HG02610 (cell line): ENCODE data around the gene MMP11.

Source experiments
- ATAC-seq: cut with Tn5 transposase; IDR thresholded peaks from one replicate; pipeline ENCODE4 v1.9.1; 2021; ENCODE audit warnings: mild to moderate bottlenecking, moderate library complexity; ENCODE audit not compliant: unreplicated experiment

MMP11 gene

DNA sequence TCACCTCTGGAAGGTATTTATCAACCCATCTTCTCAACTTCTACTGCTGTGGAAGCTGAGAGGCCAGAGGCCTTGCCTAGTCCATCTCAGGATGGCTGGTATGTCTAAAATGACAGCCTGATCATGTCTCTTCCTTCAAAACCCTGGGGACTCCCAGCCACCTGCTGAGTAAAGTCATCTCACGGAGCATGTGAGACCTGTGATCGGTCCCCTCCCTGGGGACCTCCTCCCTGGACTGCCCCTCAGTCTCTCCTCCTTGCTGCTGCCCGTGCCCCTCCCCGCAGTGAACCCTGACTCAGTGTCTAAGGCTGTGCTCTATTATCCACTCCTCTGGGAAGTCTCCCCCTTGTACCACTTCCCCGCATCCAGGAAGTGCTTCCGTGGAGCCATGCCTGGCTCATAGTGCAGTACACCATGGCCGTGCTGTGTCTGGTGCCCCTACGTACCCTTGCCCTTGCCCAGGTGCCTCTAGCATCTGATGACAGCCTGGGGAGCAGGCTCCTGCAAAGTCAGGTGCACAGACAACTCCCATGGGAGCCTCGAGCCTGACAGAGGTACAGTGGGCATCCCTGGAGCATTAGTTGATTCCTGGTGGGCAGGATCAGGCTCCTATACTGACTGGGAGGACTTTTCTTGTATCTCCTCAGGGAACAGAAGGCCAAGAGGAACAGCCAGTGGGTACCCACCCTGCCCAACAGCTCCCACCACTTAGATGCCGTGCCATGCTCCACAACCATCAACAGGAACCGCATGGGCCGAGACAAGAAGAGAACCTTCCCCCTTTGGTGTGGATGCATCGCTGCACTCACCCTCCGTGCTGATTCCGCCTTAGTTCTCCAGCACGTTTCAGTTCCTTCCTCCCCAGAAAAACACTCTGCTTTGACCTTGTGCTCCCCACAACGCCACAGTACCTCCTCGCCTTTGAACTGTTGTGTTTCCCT, 27.9 kb downstream of the MMP11 start:
- ATAC-seq = no peak

DNA sequence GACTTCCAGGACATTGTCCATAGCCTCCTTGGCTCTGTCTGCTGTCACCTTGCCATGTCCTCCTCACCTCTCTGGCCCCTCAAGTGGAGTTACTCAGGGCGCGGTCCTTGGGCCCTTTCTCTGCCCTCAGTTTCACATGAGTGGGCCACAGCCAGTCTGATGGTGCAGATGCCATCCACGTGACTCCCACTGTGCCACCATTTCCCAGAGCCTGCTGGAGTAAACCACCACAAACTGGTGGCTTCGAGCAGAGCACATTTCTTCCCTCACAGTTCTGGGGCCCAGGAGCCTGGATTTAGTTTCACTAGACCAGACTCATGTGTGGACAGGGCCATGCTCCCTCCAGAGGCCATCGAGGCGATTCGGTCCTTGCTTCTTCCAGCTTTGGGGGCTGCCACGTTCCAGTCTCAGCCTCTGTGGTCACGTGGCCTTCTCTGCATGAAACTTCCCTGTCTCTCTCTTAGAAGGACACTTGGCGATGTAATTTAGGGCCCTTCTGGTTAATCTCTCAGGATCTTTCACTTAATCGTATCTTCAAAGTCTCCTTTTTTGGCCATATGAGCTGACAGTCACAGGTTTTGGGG, 28.7 kb downstream of the MMP11 start:
- no peak for ATAC-seq

- ATAC-seq = no peak
Observed at GRCh38 chr22:23801886-23802377, 29.3 kb downstream of the MMP11 start.

GRCh38 chr22:23803001-23803819, 30.6 kb downstream of the MMP11 start:
- no peak for ATAC-seq

GRCh38 chr22:23804781-23805291, 32.2 kb downstream of the MMP11 start:
- ATAC-seq = no peak

DNA sequence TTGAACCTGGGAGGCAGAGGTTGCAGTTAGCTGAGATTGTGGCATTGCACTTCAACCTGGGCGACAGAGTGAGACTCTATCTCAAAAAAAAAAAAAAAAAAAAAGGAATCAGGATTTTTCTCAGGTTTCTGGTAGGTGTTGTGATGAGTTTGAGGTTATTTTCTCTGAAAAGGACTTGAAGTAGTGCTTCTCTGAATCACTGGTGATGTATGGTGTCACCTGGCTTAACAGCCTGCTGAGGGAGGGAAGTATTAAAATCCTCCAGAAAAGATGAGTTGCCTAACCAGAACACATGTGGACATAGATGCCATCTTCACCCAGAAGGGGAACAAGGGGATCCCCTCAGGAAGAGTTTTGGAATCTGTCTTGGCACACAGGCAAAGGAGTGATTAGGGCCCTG, 34.2 kb downstream of the MMP11 start:
- no peak for ATAC-seq

- no peak for ATAC-seq
Observed at GRCh38 chr22:23812378-23812777, 39.7 kb downstream of the MMP11 start.

DNA sequence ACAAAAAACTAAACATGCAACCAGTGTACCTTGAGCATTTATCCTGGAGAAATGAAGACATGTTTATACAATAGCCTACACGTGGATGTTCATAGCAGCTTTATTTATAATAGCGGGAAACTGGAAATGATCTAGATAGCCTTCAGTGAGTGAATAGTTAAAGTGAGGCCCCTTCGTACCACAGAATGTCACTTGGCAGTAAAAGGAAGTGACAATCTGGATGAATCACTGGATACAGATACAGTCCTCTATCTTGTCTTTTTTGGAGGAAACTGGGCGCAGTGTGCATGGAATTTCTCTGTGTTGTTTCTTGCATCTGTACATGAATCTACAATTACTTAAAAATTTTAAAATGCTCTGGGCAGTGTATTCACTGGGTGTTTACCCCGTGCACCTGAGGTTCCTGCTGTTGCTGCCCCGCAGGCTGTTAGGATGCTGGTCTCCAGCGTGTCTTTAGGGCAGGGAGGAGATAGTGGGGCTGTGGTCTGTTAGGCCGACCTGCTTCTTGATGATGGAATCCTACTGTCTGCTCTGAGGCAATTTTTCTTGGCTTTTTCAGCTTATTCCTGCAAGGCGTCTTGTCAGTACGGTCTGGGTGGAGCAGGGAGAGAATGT, 43.0 kb downstream of the MMP11 start:
- ATAC-seq = no peak

GRCh38 chr22:23816156-23816976, 43.7 kb downstream of the MMP11 start:
- no peak for ATAC-seq

GRCh38 chr22:23817146-23817545, 44.5 kb downstream of the MMP11 start:
- no peak for ATAC-seq

DNA sequence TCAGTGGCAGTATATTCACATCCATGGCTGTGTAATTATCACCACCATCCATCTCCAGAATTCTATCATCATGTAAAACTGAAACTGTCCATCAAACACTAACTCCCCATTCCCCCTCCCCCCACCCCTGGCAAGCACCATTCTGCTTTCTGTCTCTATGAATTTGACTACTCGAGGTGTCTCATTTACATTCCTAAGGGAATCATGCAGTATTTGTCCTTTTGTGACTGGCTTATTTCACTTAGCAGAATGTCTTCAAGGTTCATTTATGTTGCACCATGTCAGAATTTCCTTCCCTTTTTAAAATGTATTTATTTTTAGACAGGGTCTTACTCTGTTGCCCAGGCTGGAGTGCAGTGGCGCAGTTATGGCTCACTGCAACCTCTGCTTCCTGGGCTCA, 45.9 kb downstream of the MMP11 start:
- ATAC-seq = no peak

DNA sequence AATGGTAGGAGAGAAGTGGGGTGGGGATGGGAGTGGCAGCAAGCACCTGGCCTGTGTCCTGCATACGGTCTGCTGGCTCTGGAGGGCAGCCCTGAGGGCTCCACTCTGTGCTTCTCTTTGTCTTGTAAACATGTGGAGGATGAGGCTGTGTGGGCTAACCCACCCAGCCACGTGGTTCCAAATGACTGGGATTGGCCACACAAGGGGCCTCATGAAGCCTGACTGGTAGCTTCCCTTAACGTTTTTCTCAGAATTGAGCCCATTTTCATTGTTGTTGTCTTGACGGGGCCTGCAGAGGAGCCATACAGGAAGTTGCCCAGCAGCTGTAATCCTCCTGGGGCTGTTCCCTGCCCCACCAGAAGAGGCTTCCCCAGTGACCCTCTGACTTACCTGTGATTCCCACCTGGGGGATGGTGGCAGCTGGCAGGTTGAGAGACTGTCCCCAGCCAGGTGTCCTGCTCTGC, 48.1 kb downstream of the MMP11 start:
- no peak for ATAC-seq

DNA sequence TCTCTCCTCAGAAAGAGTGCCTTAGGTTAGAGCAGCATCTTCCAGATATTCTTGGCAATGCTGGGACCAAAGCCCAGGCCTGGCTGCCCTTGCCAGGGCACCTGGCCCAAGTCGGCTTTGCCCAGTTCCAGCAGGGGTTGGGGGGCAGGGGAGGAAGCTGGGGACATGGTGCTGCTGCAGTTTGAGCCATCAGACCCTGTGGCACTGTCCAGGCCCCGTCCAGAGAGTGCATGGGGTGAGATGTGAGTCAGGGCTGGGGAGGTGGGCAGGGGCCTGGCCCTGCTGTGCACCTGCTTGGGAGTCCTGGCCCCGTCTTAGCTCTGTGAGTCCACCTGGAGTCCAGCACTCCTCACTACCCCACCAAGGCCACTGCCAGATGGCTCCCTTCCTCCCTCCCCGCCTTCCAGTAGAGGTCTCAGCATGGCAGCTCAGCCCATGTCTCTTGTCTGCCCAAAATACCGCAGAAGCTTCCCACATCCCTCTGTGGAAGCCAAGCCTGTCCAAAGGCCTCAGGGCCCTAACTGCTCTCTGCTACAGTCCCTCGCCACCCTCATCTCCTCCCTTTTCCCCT, 49.5 kb downstream of the MMP11 start:
- ATAC-seq = no peak

- no peak for ATAC-seq
Observed at GRCh38 chr22:23823331-23823791, 50.7 kb downstream of the MMP11 start.

- ATAC-seq = no peak
Observed at GRCh38 chr22:23824476-23825245, 52.0 kb downstream of the MMP11 start.

- no peak for ATAC-seq
Observed at GRCh38 chr22:23825246-23825905, 52.7 kb downstream of the MMP11 start.

DNA sequence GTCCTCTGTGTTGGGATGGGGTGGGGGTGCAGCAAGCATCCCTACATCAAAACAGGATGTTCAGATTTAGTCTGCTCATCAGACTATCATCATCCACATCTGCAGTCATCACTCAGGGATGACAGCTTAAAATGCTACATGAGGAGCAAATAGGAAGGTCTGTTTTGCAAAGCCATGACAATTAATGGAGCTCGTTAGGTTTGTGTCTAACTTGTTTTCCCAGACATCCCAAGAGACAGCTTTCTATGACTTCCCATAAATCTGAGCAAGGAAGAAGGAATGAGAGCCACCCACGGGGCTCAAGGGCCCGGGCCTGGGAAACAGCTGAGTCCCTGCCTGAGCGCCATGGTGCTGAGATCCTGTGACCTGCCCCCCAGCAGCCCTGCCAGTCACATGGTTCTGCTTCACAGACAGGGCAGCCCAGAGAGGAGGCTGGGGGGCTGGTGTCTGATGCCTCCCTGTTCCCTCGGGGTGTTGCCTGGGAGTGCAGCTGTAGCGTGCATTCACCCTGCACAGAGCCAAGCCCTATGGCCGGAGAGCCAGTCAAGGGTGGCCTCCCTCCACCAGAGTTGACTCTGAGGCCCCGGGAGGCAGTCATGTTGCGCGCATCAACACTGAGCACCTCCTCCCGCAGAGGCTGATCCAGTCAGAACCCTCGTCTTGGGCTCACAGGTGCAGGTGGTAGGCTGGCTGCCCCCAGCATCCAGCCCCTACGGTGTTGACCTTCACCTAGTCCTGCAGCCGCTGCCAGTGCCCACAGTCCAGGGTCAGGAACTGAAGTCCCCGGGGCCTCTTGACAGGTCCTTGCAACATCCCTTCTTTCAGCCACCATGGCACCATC, 54.1 kb downstream of the MMP11 start:
- no peak for ATAC-seq
